PC-3 (cell line): ENCODE results near the gene ZNHIT1. TPM values are rescaled to one million over a fixed set of nuclear protein-coding genes. Genes with fewer than 3 reads are reported as not detected.

Source experiments
- ATAC-seq: fragments of 200-7000 bp; cut with Tn5 transposase; 2 replicates; pipeline ENCODE4 v1.9.1; 2020; ENCODE audit warnings: mild to moderate bottlenecking, moderate library complexity
- BruUV-seq: library from RNA; stranded (reverse); fragments of 400-500 nt; replicated peaks from 2 replicates; lab custom pipeline; 2021; lab: Mats Ljungman, UMichigan
- CTCF ChIA-PET: fragments of 300-600 bp; sonication (Branson Sonifier 250); formaldehyde crosslinking; loops from one replicate; lab custom pipeline; 2022; ENCODE audit warnings: antibody characterized with exemption; lab: Charles Lee
- POLR2A ChIA-PET: fragments of 300-600 bp; sonication (Branson Sonifier 250); formaldehyde crosslinking; loops from one replicate; lab custom pipeline; 2022; ENCODE audit warnings: antibody characterized with exemption; ENCODE audit not compliant: unreplicated experiment; lab: Charles Lee
- DNase-seq: peaks from one replicate; pipeline ENCODE4 v3.0.0-alpha.2; 2015
- H2AFZ ChIP-seq: fragments of 300-600 bp; sonication (generic); 2 replicates; pipeline ENCODE4 v1.6.0; 2016; ENCODE audit warnings: antibody characterized with exemption, low read length
- H3F3A ChIP-seq: fragments of 300-600 bp; sonication (generic); one replicate; pipeline ENCODE4 v1.6.0; 2017; ENCODE audit warnings: antibody characterized with exemption, low read length, control low read depth, mild to moderate bottlenecking; ENCODE audit not compliant: unreplicated experiment
- H3K27ac ChIP-seq: fragments of 300-600 bp; sonication (generic); 2 replicates; pipeline ENCODE4 v1.5.1; 2016; ENCODE audit warnings: mild to moderate bottlenecking, low read length
- H3K27me3 ChIP-seq: fragments of 300-600 bp; sonication (generic); 2 replicates; pipeline ENCODE4 v1.6.1; 2016; ENCODE audit warnings: low read length, mixed read lengths
- H3K36me3 ChIP-seq: fragments of 300-600 bp; sonication (generic); 2 replicates; pipeline ENCODE4 v1.6.1; 2016; ENCODE audit warnings: low read depth, mixed run types, low read length, mixed read lengths
- H3K4me1 ChIP-seq: fragments of 300-600 bp; sonication (generic); 2 replicates; pipeline ENCODE4 v1.5.1; 2016; ENCODE audit warnings: low read length; ENCODE audit not compliant: insufficient read depth
- H3K4me2 ChIP-seq: fragments of 300-600 bp; sonication (generic); 2 replicates; pipeline ENCODE4 v1.6.0; 2016; ENCODE audit warnings: low read length
- H3K4me3 ChIP-seq: fragments of 300-600 bp; sonication (generic); 2 replicates; pipeline ENCODE4 v1.5.1; 2016; ENCODE audit warnings: mild to moderate bottlenecking, low read length, mixed read lengths
- H3K79me2 ChIP-seq: fragments of 300-600 bp; sonication (generic); 2 replicates; pipeline ENCODE4 v1.6.1; 2017; ENCODE audit warnings: low read length, mixed read lengths
- H3K9ac ChIP-seq: fragments of 300-600 bp; sonication (generic); 2 replicates; pipeline ENCODE4 v1.6.0; 2016; ENCODE audit warnings: mild to moderate bottlenecking, low read length
- H3K9me2 ChIP-seq: fragments of 300-600 bp; sonication (generic); replicated peaks from 2 replicates; pipeline ENCODE4 v1.6.1; 2016; ENCODE audit warnings: mixed run types, low read length, mixed read lengths
- H3K9me3 ChIP-seq: fragments of 300-600 bp; sonication (generic); 2 replicates; pipeline ENCODE4 v1.6.1; 2016; ENCODE audit warnings: low read length, mixed read lengths
- H4K20me1 ChIP-seq: fragments of 300-600 bp; sonication (generic); 2 replicates; pipeline ENCODE4 v1.6.1; 2016; ENCODE audit warnings: low read length, mixed read lengths
- CTCF ChIP-seq: fragments of 300-600 bp; sonication (generic); conservative IDR thresholded peaks from 2 replicates; pipeline ENCODE4 v1.5.1; 2017; ENCODE audit warnings: antibody characterized with exemption, low read depth, mild to moderate bottlenecking, low read length
- EZH2 ChIP-seq: fragments of 300-600 bp; sonication (generic); IDR thresholded peaks from one replicate; pipeline ENCODE4 v1.6.1; 2017; ENCODE audit warnings: antibody characterized with exemption, mild to moderate bottlenecking, low read length; ENCODE audit not compliant: unreplicated experiment
- EZH2phosphoT487 ChIP-seq: fragments of 300-600 bp; sonication (generic); IDR thresholded peaks from 2 replicates; pipeline ENCODE4 v1.6.1; 2018; ENCODE audit warnings: mild to moderate bottlenecking, antibody characterized with exemption, low read length, borderline replicate concordance
- intact Hi-C: fragments of 100-400 bp; cut with micrococcal nuclease; formaldehyde crosslinking; loops from 2 replicates; pipeline ENCODE4 v1.9.0; 2023
- total RNA-seq: library from RNA; depleted of rRNA; stranded (reverse); fragments of >200 nt; gene quantifications from 2 replicates; pipeline ENCODE4 v1.2.3, GENCODE V29; 2014

ZNHIT1 gene
- total RNA-seq, 1 experiment from 2014 or later = 188 TPM

DNA sequence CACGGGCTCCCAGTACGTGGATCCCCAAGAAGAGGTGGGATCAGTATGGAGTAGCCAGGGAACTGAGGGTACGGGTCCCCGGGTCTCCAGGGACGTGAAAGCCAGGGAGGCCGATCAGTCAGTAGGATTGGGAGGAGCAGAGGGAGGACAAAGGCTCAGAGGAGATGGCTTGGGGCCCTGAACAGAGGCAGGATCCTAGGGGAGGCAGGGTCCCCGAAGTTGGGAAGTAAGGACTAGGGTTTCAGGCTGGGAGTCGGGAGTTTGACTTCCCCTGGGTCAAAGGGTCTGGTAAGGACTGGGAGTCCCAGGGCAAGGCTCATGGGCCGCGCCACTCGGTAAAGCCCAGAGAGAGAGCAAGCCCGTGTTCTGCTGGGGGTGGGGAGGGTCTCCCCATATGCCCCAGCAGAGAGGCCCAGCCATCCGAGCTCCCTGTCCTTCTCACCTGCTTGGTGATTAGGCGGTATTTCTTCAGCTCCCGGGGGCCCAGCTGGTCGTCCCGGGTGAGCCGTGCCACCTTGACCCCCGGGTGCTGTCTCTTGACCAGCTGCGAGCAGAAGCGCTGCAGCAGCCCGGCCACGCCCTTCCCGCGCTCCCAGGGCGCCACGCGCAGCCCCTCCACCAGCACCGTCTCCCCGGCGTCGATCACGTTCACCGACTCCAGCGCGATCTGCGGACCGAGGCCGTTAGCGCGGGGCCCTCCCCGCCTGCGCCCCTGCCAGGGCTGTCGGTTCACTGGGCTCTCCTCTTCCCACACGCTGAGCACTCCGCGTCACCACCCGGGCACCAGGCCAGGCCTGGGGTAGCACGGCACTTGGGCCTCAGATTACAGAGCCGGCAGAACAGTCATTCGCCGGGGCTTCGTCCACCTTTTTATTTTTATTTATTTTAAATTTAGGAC is 44.9 kb upstream of the ZNHIT1 start:
- H3K4me3 ChIP-seq = peak overlapping the region; percentile 57
- no peaks in the 10 kb centered on the region for H3K36me3 ChIP-seq
- TF ChIP-seq EZH2phosphoT487 (no peak), EZH2 (no peak), CTCF (no peak)
- no peaks in the 10 kb centered on the region for H3F3A ChIP-seq
- peak overlapping the region; percentile 63; the same call in 1 of the 2 replicates for H2AFZ ChIP-seq
- DNase-seq = peak; percentile 91
- H3K27me3 ChIP-seq = peaks cover 39% of the 10 kb centered on the region
- H4K20me1 ChIP-seq = no peaks in the 10 kb centered on the region
- ChIA-PET CTCF (no interaction called here), POLR2A (interaction anchor here (0.5 kb wide), 1 partner anchor 21 kb away, joined by 7 read pairs; no protein-coding TSS in a partner anchor)
- H3K27ac ChIP-seq = no peak overlapping the region
- intact Hi-C loops = no loop called here
- no TSS peak for BruUV-seq
- peak overlapping the region; percentile 16; the same call in 1 of the 2 replicates for H3K9ac ChIP-seq
- H3K9me2 ChIP-seq = no peaks in the 10 kb centered on the region
- no peaks in the 10 kb centered on the region for H3K9me3 ChIP-seq
- no peaks in the 10 kb centered on the region for H3K79me2 ChIP-seq
- peak overlapping the region; percentile 83 for H3K4me2 ChIP-seq
- peaks cover 35% of the 10 kb centered on the region for H3K4me1 ChIP-seq
- peak; percentile 82 for ATAC-seq

DNA sequence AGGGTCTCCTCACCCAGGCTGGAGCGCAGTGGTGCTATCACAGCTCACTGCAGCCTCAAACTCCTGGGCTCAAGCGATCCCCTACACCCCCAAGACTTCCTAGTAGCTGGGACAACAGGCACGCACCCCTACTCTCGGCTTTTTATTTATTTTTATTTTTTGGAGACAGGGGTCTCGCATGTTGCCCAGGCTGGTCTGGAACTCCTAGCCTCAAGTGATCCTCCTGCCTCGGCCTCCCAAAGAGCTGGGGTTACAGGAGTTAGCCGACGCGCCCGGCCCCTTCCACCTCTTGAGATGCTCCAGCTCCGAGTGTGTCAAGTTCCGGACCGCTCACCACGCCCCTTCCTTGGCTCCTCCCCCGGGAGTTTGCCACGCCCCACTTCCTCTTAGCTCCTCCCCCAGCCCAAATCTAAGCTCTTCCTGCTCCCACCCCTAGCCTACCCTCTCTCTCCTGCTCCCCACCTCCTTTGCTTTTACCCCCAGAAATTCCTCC is 44.2 kb upstream of the ZNHIT1 start:
- ATAC-seq = peak; percentile 77
- H2AFZ ChIP-seq = peak overlapping the region; percentile 63
- peak overlapping the region; percentile 16; the same call in 1 of the 2 replicates for H3K9ac ChIP-seq

More for the DNA sequence above, 44.2 kb upstream of the ZNHIT1 start:
- no peaks in the 10 kb centered on the region for H3K9me3 ChIP-seq
- H3K4me1 ChIP-seq = peaks cover 28% of the 10 kb centered on the region
- ChIA-PET CTCF (interaction anchor here (0.5 to 0.8 kb wide), 2 partner anchors 19 to 30 kb away, joined by 3 to 5 read pairs; no protein-coding TSS in a partner anchor), POLR2A (interaction anchor here (0.5 to 0.6 kb wide), 3 partner anchors 8 to 561 kb away, joined by 3 to 7 read pairs (median 4); partner anchors contain the start of gene MOSPD3)
- peaks cover 41% of the 10 kb centered on the region for H3K27me3 ChIP-seq
- H3F3A ChIP-seq = no peaks in the 10 kb centered on the region
- peak overlapping the region; percentile 57 for H3K4me3 ChIP-seq
- no peaks in the 10 kb centered on the region for H3K36me3 ChIP-seq
- DNase-seq = peak; percentile 75
- no peaks in the 10 kb centered on the region for H3K9me2 ChIP-seq
- no peaks in the 10 kb centered on the region for H4K20me1 ChIP-seq
- no peaks in the 10 kb centered on the region for H3K79me2 ChIP-seq
- peak overlapping the region; percentile 83 for H3K4me2 ChIP-seq
- TF ChIP-seq EZH2phosphoT487 = no peak
- TF ChIP-seq CTCF = no peak
- no peak for TF ChIP-seq EZH2
- no peak overlapping the region for H3K27ac ChIP-seq
- BruUV-seq = no TSS peak
- intact Hi-C loops = no loop called here
